Keratinocyte (primary cell): ENCODE measurements around the gene DLGAP1. TPM values are rescaled to one million over a fixed set of nuclear protein-coding genes. Genes with fewer than 3 reads are reported as not detected.

Experiments
- DNase-seq: peaks from one replicate; pipeline ENCODE4 v3.0.0-alpha.2; 2011; ENCODE audit warnings: low read depth, missing footprints, low spot score
- FAIRE-seq: peaks from 2 replicates; lab custom pipeline; 2011; peaks lifted over from hg19 to GRCh38; lab: Jason Lieb, UNC
- H2AFZ ChIP-seq: 2 replicates; pipeline ENCODE4 v1.6.0; 2012; ENCODE audit warnings: low read length, control low read depth, inconsistent platforms; ENCODE audit not compliant: control insufficient read depth
- H3K27ac ChIP-seq: 2 replicates; pipeline ENCODE4 v1.5.1; 2011; ENCODE audit warnings: low read length; ENCODE audit not compliant: control insufficient read depth, insufficient read depth
- H3K27me3 ChIP-seq: 3 replicates; pipeline ENCODE4 v1.6.0; 2011; ENCODE audit warnings: low read length; ENCODE audit not compliant: control insufficient read depth, insufficient read depth; ENCODE audit errors: extremely low read depth
- H3K36me3 ChIP-seq, 2 experiments: 2 replicates in 1 of 2; 3 replicates in 1 of 2; pipeline ENCODE4 v1.5.1; 2011; ENCODE audit warnings: low read length in 2 of 2, mild to moderate bottlenecking in 1 of 2; ENCODE audit not compliant: control insufficient read depth in 2 of 2, insufficient read depth in 2 of 2; ENCODE audit errors: extremely low read depth in 1 of 2
- H3K4me1 ChIP-seq: 3 replicates; pipeline ENCODE4 v1.5.1; 2011; ENCODE audit warnings: low read length; ENCODE audit not compliant: control insufficient read depth, insufficient read depth; ENCODE audit errors: extremely low read depth
- H3K4me2 ChIP-seq: 3 replicates; pipeline ENCODE4 v1.6.0; 2011; ENCODE audit warnings: low read depth, low read length; ENCODE audit not compliant: control insufficient read depth, insufficient read depth; ENCODE audit errors: extremely low read depth
- H3K4me3 ChIP-seq, 3 experiments: fragments of 200-600 bp in 1 of 3; sonication (generic) in 1 of 3; 2 replicates in 2 of 3; 3 replicates in 1 of 3; pipeline ENCODE4 v1.5.1; 2011 to 2016; ENCODE audit warnings: low read length in 3 of 3, mild to moderate bottlenecking in 3 of 3, control low read depth in 2 of 3, inconsistent platforms in 1 of 3, low read depth in 1 of 3, mixed read lengths in 1 of 3, mixed run types in 1 of 3, moderate library complexity in 1 of 3; ENCODE audit not compliant: control insufficient read depth in 2 of 3, insufficient read depth in 2 of 3; ENCODE audit errors: extremely low read depth in 1 of 3
- H3K79me2 ChIP-seq: 2 replicates; pipeline ENCODE4 v1.6.0; 2012; ENCODE audit warnings: low read length; ENCODE audit not compliant: control insufficient read depth, insufficient read depth
- H3K9ac ChIP-seq: 3 replicates; pipeline ENCODE4 v1.6.0; 2011; ENCODE audit warnings: low read length; ENCODE audit not compliant: control insufficient read depth, insufficient read depth; ENCODE audit errors: extremely low read depth
- H3K9me1 ChIP-seq: 3 replicates; pipeline ENCODE4 v1.6.0; 2011; ENCODE audit warnings: low read length; ENCODE audit not compliant: control insufficient read depth, insufficient read depth; ENCODE audit errors: extremely low read depth
- H3K9me3 ChIP-seq: 2 replicates; pipeline ENCODE4 v1.5.1; 2012; ENCODE audit warnings: low read depth, low read length; ENCODE audit not compliant: control insufficient read depth
- H4K20me1 ChIP-seq: 3 replicates; pipeline ENCODE4 v1.6.0; 2011; ENCODE audit warnings: low read length; ENCODE audit not compliant: control insufficient read depth, insufficient read depth; ENCODE audit errors: extremely low read depth
- EZH2 ChIP-seq: IDR thresholded peaks from one replicate; pipeline ENCODE4 v1.6.1; 2012; ENCODE audit warnings: inconsistent platforms, mild to moderate bottlenecking, low read length, moderate library complexity
- dilution Hi-C: fragments of 300-500 bp; cut with MboI; formaldehyde crosslinking; loops from one replicate; pipeline ENCODE4 v1.7.0; 2020; ENCODE audit warnings: low sequenced_read_pairs; ENCODE audit not compliant: extremely low pct_ligation_motif_present
- polyA plus RNA-seq, 5 experiments: library from polyadenylated mRNA; depleted of rRNA in 3 of 5; stranded (reverse) in 3 of 5; stranded (forward) in 1 of 5; unstranded in 1 of 5; fragments of >200 nt; gene quantifications; 1 replicate in 1 of 5; 2 replicates in 3 of 5; 3 replicates in 1 of 5; pipeline versions ENCODE4 v1.2.1 to v1.2.3, GENCODE V29; 2011 to 2012; ENCODE audit warnings: missing spikeins in 2 of 5, low read depth in 1 of 5, low replicate concordance in 1 of 5
- TF ChIP-seq, protein P1 (sequence below), 3 experiments: IDR thresholded peaks in 1 of 3; conservative IDR thresholded peaks in 1 of 3; optimal IDR thresholded peaks in 1 of 3; 2 replicates in 2 of 3; 3 replicates in 1 of 3; pipeline versions ENCODE3 to v1.5.1; 2011; ENCODE audit warnings: low read length in 3 of 3, mild to moderate bottlenecking in 3 of 3, moderate library complexity in 2 of 3, control low read depth in 1 of 3, inconsistent platforms in 1 of 3; ENCODE audit not compliant: insufficient read depth in 2 of 3; ENCODE audit errors: extremely low read depth in 1 of 3

The DLGAP1 gene
- polyA plus RNA-seq, 1 donor (not counting 4 experiments of a cell fraction or from before 2014, with no cell fraction given) = not detected

- Histone ChIP-seq H3K27ac (no peak overlapping the region), H2AFZ (no peak overlapping the region), H3K9ac (no peak overlapping the region), H3K4me2 (no peak overlapping the region), H3K27me3 (no peaks in the 10 kb centered on the region), H4K20me1 (no peaks in the 10 kb centered on the region), H3K79me2 (no peaks in the 10 kb centered on the region), H3K9me3 (no peaks in the 10 kb centered on the region), H3K9me1 (no peaks in the 10 kb centered on the region), H3K4me1 (no peaks in the 10 kb centered on the region), H3K36me3 (no peaks in the 10 kb centered on the region), H3K4me3 (no peak overlapping the region)
- DNase-seq (no peak), FAIRE-seq (no peak)
- TF ChIP-seq, protein P1, sequence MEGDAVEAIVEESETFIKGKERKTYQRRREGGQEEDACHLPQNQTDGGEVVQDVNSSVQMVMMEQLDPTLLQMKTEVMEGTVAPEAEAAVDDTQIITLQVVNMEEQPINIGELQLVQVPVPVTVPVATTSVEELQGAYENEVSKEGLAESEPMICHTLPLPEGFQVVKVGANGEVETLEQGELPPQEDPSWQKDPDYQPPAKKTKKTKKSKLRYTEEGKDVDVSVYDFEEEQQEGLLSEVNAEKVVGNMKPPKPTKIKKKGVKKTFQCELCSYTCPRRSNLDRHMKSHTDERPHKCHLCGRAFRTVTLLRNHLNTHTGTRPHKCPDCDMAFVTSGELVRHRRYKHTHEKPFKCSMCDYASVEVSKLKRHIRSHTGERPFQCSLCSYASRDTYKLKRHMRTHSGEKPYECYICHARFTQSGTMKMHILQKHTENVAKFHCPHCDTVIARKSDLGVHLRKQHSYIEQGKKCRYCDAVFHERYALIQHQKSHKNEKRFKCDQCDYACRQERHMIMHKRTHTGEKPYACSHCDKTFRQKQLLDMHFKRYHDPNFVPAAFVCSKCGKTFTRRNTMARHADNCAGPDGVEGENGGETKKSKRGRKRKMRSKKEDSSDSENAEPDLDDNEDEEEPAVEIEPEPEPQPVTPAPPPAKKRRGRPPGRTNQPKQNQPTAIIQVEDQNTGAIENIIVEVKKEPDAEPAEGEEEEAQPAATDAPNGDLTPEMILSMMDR (optimal IDR thresholded peaks at IDR 0.05 in 1 of 3, IDR thresholded peaks at IDR 0.05 in 1 of 3, conservative IDR thresholded peaks at IDR 0.05 in 1 of 3; ENCODE audit: extremely low read depth in 1 of 3, insufficient read depth in 2 of 3, low read length in 3 of 3) = no peak
- no peak for TF ChIP-seq EZH2
- dilution Hi-C loops = no loop called here
Measured at GRCh38 chr18:3689091-3689490, 766.0 kb downstream of the DLGAP1 start.

- H3K4me3 ChIP-seq = no peak overlapping the region
- no peaks in the 10 kb centered on the region for H4K20me1 ChIP-seq
- no peak overlapping the region for H3K9ac ChIP-seq
- H3K9me3 ChIP-seq = no peaks in the 10 kb centered on the region
- H3K9me1 ChIP-seq = no peaks in the 10 kb centered on the region
- dilution Hi-C loops = no loop called here
- TF ChIP-seq, protein P1 (optimal IDR thresholded peaks at IDR 0.05 in 1 of 3, IDR thresholded peaks at IDR 0.05 in 1 of 3, conservative IDR thresholded peaks at IDR 0.05 in 1 of 3; ENCODE audit: extremely low read depth in 1 of 3, insufficient read depth in 2 of 3, low read length in 3 of 3) = no peak
- TF ChIP-seq EZH2 = no peak
- no peaks in the 10 kb centered on the region for H3K4me1 ChIP-seq
- no peak for FAIRE-seq
- H2AFZ ChIP-seq = no peak overlapping the region
- no peaks in the 10 kb centered on the region for H3K79me2 ChIP-seq
- DNase-seq = no peak
- H3K27ac ChIP-seq = no peak overlapping the region
- H3K27me3 ChIP-seq = no peaks in the 10 kb centered on the region
- H3K4me2 ChIP-seq = no peak overlapping the region
- H3K36me3 ChIP-seq = no peaks in the 10 kb centered on the region
Measured at GRCh38 chr18:3688690-3689089, 766.4 kb downstream of the DLGAP1 start.
